ENCODE measurements around the gene HIC1. TPM values are rescaled to one million over a fixed set of nuclear protein-coding genes. Genes with fewer than 3 reads are reported as not detected.
A peak's percentile ranks its signal among the peaks of the same experiment; 100 is the strongest.

Gene HIC1
- total RNA-seq, 1 donor from 2014 or later: 8.8 TPM

DNA sequence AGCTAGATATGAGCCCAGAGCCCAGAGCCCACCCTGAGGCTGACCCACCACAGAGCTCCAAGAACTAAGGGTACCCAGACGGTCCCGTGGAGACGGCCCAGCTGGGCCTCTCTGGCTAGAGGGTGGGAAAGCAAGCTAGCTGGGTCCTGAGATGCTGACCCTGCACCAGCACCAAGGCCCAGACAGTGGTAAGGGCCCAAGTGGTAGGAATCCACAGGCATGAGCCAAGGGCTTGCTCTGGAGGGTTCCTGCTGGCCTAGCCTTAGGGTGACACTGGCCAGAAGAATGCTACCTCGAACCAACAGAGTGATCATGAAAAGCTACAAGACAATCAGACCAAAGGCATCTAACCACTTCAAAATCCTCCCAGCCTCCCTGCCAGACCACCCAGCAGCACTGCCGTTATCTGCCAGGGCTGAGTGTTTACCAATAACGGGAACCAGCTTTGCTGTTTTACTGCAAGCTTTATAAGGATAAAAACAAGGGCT is 13.2 kb downstream of the HIC1 start:
- Mint-ChIP-seq H3K27ac (ENCODE audit: unreplicated experiment) (peak overlapping the region; percentile 89), H3K36me3 (ENCODE audit: low read depth) (peaks cover 15% of the 10 kb centered on the region), H3K4me1 (ENCODE audit: low read depth) (peaks cover 81% of the 10 kb centered on the region), H3K4me3 (ENCODE audit: unreplicated experiment) (no peak overlapping the region), H3K9me3 (ENCODE audit: low read depth) (no peaks in the 10 kb centered on the region), H3K27me3 (ENCODE audit: low read depth) (no peaks in the 10 kb centered on the region)
- TF ChIP-seq, protein P1, sequence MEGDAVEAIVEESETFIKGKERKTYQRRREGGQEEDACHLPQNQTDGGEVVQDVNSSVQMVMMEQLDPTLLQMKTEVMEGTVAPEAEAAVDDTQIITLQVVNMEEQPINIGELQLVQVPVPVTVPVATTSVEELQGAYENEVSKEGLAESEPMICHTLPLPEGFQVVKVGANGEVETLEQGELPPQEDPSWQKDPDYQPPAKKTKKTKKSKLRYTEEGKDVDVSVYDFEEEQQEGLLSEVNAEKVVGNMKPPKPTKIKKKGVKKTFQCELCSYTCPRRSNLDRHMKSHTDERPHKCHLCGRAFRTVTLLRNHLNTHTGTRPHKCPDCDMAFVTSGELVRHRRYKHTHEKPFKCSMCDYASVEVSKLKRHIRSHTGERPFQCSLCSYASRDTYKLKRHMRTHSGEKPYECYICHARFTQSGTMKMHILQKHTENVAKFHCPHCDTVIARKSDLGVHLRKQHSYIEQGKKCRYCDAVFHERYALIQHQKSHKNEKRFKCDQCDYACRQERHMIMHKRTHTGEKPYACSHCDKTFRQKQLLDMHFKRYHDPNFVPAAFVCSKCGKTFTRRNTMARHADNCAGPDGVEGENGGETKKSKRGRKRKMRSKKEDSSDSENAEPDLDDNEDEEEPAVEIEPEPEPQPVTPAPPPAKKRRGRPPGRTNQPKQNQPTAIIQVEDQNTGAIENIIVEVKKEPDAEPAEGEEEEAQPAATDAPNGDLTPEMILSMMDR (IDR thresholded peaks at IDR 0.05): peak; percentile 13
- DNase-seq (ENCODE audit: low spot score): no peak

DNA sequence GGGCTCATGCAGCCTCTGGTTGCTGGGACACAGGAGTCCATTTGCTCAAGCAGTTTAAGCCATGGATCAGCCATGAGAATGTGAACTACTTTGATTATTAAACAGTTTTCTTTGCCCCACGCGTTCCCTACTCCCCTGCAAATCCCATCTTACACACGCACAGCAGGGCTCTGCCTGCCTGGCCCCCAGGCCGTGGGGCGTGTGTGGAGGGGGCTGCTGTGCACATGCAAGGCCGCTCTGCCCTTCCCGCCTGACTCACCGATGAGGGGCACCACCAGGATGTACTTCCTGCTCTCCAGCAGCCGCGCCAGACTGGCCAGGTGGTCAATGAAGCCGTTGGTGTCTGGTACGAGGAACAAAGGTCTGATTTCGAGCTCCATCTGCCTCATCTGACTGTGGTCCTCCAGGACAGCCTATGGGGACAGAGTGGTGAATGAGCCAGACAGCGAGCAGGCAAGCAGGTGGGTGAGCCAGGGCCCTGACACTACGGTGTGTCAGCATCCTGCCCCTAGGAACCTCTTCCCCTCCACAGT is 13.7 kb downstream of the HIC1 start:
- Mint-ChIP-seq H3K4me1 (ENCODE audit: low read depth) (peaks cover 76% of the 10 kb centered on the region), H3K4me3 (ENCODE audit: unreplicated experiment) (no peak overlapping the region), H3K9me3 (ENCODE audit: low read depth) (no peaks in the 10 kb centered on the region), H3K27me3 (ENCODE audit: low read depth) (no peaks in the 10 kb centered on the region), H3K27ac (ENCODE audit: unreplicated experiment) (peak overlapping the region; percentile 37), H3K36me3 (ENCODE audit: low read depth) (peaks cover 15% of the 10 kb centered on the region)
- DNase-seq (ENCODE audit: low spot score): no peak
- TF ChIP-seq, protein P1 (IDR thresholded peaks at IDR 0.05): no peak

DNA sequence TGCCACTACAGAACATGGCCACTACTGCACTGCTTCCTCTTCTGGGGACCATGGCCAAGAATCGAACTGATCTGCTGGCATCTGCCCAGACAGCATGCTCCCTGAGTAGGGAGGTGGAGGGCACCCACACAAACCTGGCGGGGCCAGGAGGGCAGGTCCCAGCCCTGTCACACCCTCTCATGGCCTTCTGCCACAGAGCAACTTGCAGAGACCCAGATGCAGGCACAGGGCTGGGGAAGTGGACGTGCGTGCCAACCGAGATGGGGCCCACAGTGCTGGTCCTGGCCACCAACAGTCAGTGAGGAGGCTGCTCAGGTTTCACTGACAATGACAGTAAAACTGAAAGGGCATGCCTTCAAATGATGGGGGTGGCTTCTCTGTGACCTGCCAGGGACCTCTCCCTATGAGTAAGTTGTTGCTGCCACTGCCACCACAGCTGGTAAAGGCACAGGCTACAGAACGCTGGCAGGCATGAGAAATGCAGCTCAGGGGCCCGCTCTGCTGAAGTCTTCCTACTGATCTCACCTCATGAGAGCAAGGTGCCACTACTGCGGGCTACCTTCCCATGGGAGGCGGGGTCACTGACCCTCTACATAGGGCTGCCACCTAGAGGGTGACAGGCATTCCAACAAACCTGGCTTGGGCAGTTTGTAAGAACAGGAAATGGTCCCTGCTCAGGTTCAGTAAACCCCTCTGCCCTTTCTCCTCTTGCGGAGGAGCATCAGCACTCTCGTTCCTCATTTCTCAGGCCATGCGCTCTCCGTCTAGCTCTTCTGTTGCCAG is 15.5 kb downstream of the HIC1 start:
- Mint-ChIP-seq H3K27ac (ENCODE audit: unreplicated experiment) (no peak overlapping the region), H3K27me3 (ENCODE audit: low read depth) (no peaks in the 10 kb centered on the region), H3K4me3 (ENCODE audit: unreplicated experiment) (no peak overlapping the region), H3K9me3 (ENCODE audit: low read depth) (no peaks in the 10 kb centered on the region), H3K4me1 (ENCODE audit: low read depth) (peaks cover 61% of the 10 kb centered on the region), H3K36me3 (ENCODE audit: low read depth) (peaks cover 8% of the 10 kb centered on the region)
- TF ChIP-seq, protein P1 (IDR thresholded peaks at IDR 0.05): no peak
- no peak for DNase-seq (ENCODE audit: low spot score)

GRCh38 chr17:2071024-2071385 is 16.1 kb downstream of the HIC1 start:
- H3K36me3 Mint-ChIP-seq (ENCODE audit: low read depth): peaks cover 6% of the 10 kb centered on the region
- no peak overlapping the region for H3K4me3 Mint-ChIP-seq (ENCODE audit: unreplicated experiment)
- peaks cover 61% of the 10 kb centered on the region for H3K4me1 Mint-ChIP-seq (ENCODE audit: low read depth)

More at GRCh38 chr17:2071024-2071385, 16.1 kb downstream of the HIC1 start:
- no peak for DNase-seq (ENCODE audit: low spot score)
- no peaks in the 10 kb centered on the region for H3K9me3 Mint-ChIP-seq (ENCODE audit: low read depth)
- no peak overlapping the region for H3K27ac Mint-ChIP-seq (ENCODE audit: unreplicated experiment)
- TF ChIP-seq, protein P1 (IDR thresholded peaks at IDR 0.05): no peak
- no peaks in the 10 kb centered on the region for H3K27me3 Mint-ChIP-seq (ENCODE audit: low read depth)

All from chondrocyte (in vitro differentiated cells).